Chondrocyte (in vitro differentiated cells): Measurements from ENCODE around the gene NUDT3. TPM values are rescaled to one million over a fixed set of nuclear protein-coding genes. Genes with fewer than 3 reads are reported as not detected.

ENCODE experiments used
- DNase-seq: peaks from one replicate; pipeline ENCODE4 v3.0.0; 2021; ENCODE audit warnings: mixed read lengths, low spot score
- H3K27ac Mint-ChIP-seq: one replicate; pipeline ENCODE4 v1.8.0; 2021; ENCODE audit warnings: mild to moderate bottlenecking, moderate library complexity, mixed read lengths; ENCODE audit not compliant: unreplicated experiment
- H3K27me3 Mint-ChIP-seq: 2 replicates; pipeline ENCODE4 v1.8.0; 2021; ENCODE audit warnings: low read depth, mixed read lengths
- H3K36me3 Mint-ChIP-seq: 2 replicates; pipeline ENCODE4 v1.8.0; 2021; ENCODE audit warnings: low read depth, mixed read lengths
- H3K4me1 Mint-ChIP-seq: 2 replicates; pipeline ENCODE4 v1.8.0; 2021; ENCODE audit warnings: low read depth, mild to moderate bottlenecking, mixed read lengths
- H3K4me3 Mint-ChIP-seq: one replicate; pipeline ENCODE4 v1.8.0; 2021; ENCODE audit warnings: mild to moderate bottlenecking, moderate library complexity, mixed read lengths; ENCODE audit not compliant: unreplicated experiment
- H3K9me3 Mint-ChIP-seq: 2 replicates; pipeline ENCODE4 v1.8.0; 2021; ENCODE audit warnings: low read depth, mixed read lengths
- CTCF ChIP-seq: fragments of 200-600 bp; sonication (generic); IDR thresholded peaks from 2 replicates; pipeline ENCODE4 v1.5.0; 2021; ENCODE audit warnings: antibody characterized with exemption, mild to moderate bottlenecking, moderate library complexity
- long read RNA-seq: library from polyadenylated mRNA; stranded (forward); transcript quantifications from one replicate; pipeline ENCODE4 v2.0.0, GENCODE V29; 2021
- total RNA-seq: library from RNA; stranded (reverse); gene quantifications from 3 replicates; pipeline ENCODE4 v1.2.1, GENCODE V29; 2021

The NUDT3 gene
- total RNA-seq = 21.6 to 25.9 TPM (median 22.0 TPM) in 3 replicates
- long read RNA-seq, full-length matches to known transcripts = 45 of 59 reads
- long read RNA-seq, partial matches to known transcripts = 1 of 59 reads
- long read RNA-seq, other reads (novel, unspliced or antisense) = 13 of 59 reads

GRCh38 chr6:34392497-34393190, at the start of gene NUDT3:
Gene NUDT3 (minus strand): TSS chr6:34392669. CDS start chr6:34392362, 307 bp downstream.
- Mint-ChIP-seq H3K27me3 (no peaks in the 10 kb centered on the region), H3K9me3 (peaks cover 8% of the 10 kb centered on the region), H3K36me3 (peaks cover 1% of the 10 kb centered on the region), H3K4me3 (no peak within 1 kb of the TSS), H3K4me1 (peaks cover 15% of the 10 kb centered on the region), H3K27ac (peak within 1 kb of the TSS; percentile 76)
- peak; percentile 87 for TF ChIP-seq CTCF
- peak; percentile 97 for DNase-seq

GRCh38 chr6:34441526-34441925, 49.1 kb upstream of the NUDT3 start:
- Mint-ChIP-seq H3K4me1 (no peaks in the 10 kb centered on the region), H3K27ac (no peak overlapping the region), H3K9me3 (peaks cover 6% of the 10 kb centered on the region), H3K4me3 (no peak overlapping the region), H3K36me3 (no peaks in the 10 kb centered on the region), H3K27me3 (no peaks in the 10 kb centered on the region)
- no peak for DNase-seq
- TF ChIP-seq CTCF = no peak

GRCh38 chr6:34439442-34439841, 47.0 kb upstream of the NUDT3 start:
- no peaks in the 10 kb centered on the region for H3K36me3 Mint-ChIP-seq
- DNase-seq = no peak
- peaks cover 6% of the 10 kb centered on the region for H3K9me3 Mint-ChIP-seq
- H3K4me1 Mint-ChIP-seq = no peaks in the 10 kb centered on the region
- H3K27ac Mint-ChIP-seq = no peak overlapping the region
- no peak overlapping the region for H3K4me3 Mint-ChIP-seq
- TF ChIP-seq CTCF = no peak
- no peaks in the 10 kb centered on the region for H3K27me3 Mint-ChIP-seq

- TF ChIP-seq CTCF = no peak
- Mint-ChIP-seq H3K27ac (no peak overlapping the region), H3K27me3 (no peaks in the 10 kb centered on the region), H3K4me1 (no peaks in the 10 kb centered on the region), H3K4me3 (no peak overlapping the region), H3K36me3 (no peaks in the 10 kb centered on the region), H3K9me3 (peaks cover 6% of the 10 kb centered on the region)
- no peak for DNase-seq
Observed at GRCh38 chr6:34438705-34439104, 46.2 kb upstream of the NUDT3 start.

- no peak for DNase-seq
- no peak for TF ChIP-seq CTCF
- H3K27ac Mint-ChIP-seq = no peak overlapping the region
- H3K4me3 Mint-ChIP-seq = no peak overlapping the region
- no peaks in the 10 kb centered on the region for H3K27me3 Mint-ChIP-seq
- no peaks in the 10 kb centered on the region for H3K36me3 Mint-ChIP-seq
- H3K9me3 Mint-ChIP-seq = peaks cover 6% of the 10 kb centered on the region
- no peaks in the 10 kb centered on the region for H3K4me1 Mint-ChIP-seq
Observed at GRCh38 chr6:34437644-34437970, 45.1 kb upstream of the NUDT3 start.
